Esophagus (tissue), 2 donors: ENCODE measurements around the gene MIAT. TPM values are rescaled to one million over a fixed set of nuclear protein-coding genes. Genes with fewer than 3 reads are reported as not detected.
A peak's percentile ranks its signal among the peaks of the same experiment; 100 is the strongest.

Experiments
- H3K27ac ChIP-seq, 2 donors: one replicate each; pipeline ENCODE4 v1.5.1; 2013; ENCODE audit warnings: low read depth in 2 of 2, mild to moderate bottlenecking in 2 of 2, inconsistent platforms in 1 of 2, low read length in 1 of 2, moderate library complexity in 1 of 2
- H3K27me3 ChIP-seq, 2 donors: one replicate each; pipeline ENCODE4 v1.6.1; 2013; ENCODE audit warnings: low read length in 2 of 2, control low read depth in 1 of 2, mild to moderate bottlenecking in 1 of 2; ENCODE audit not compliant: insufficient read depth in 2 of 2, control insufficient read depth in 1 of 2
- H3K36me3 ChIP-seq, 2 donors: one replicate each; pipeline ENCODE4 v1.6.1; 2013; ENCODE audit warnings: low read length in 1 of 2; ENCODE audit not compliant: control insufficient read depth in 2 of 2, insufficient read depth in 2 of 2
- H3K4me1 ChIP-seq, 2 donors: one replicate each; pipeline ENCODE4 v1.6.1; 2013; ENCODE audit warnings: low read length in 1 of 2; ENCODE audit not compliant: control insufficient read depth in 2 of 2, insufficient read depth in 2 of 2
- H3K4me3 ChIP-seq, 2 donors: one replicate each; pipeline ENCODE4 v1.5.1; 2013; ENCODE audit warnings: low read length in 2 of 2, mild to moderate bottlenecking in 2 of 2, low read depth in 1 of 2, moderate library complexity in 1 of 2
- H3K9me3 ChIP-seq, 2 donors: one replicate each; pipeline ENCODE4 v1.6.1; 2013; ENCODE audit warnings: mild to moderate bottlenecking in 2 of 2, low read depth in 1 of 2, low read length in 1 of 2, moderate library complexity in 1 of 2; ENCODE audit not compliant: control insufficient read depth in 2 of 2, insufficient read depth in 1 of 2
- WGBS, 2 donors: extraction: QIAGEN DNeasy Blood & Tissue Kit; methylation state at CpG; one replicate each; pipeline ENCODE4 v1.1.7; 2013; 5-methylcytosine and 5-hydroxymethylcytosine counted together
- polyA plus RNA-seq, 2 donors: library from polyadenylated mRNA; stranded (reverse); fragments of 200-250 nt; gene quantifications; one replicate each; pipeline ENCODE4 v1.2.3, GENCODE V29; 2013
- donor health status: healthy with polysubstance abuse.
- donor health status: Bipolar disorder and iron deficiency.

The MIAT gene
- polyA plus RNA-seq, 2 donors, result 0.49 to 0.55 TPM

- no peaks in the 10 kb centered on the region for H3K27me3 ChIP-seq
- 78 to 81% methylated on average over 7 to 11 of the region's 11 CpGs for WGBS, 2 donors
- no peak overlapping the region for H3K4me3 ChIP-seq
- H3K36me3 ChIP-seq, result no peaks in the 10 kb centered on the region
- no peaks in the 10 kb centered on the region for H3K9me3 ChIP-seq
- no peak overlapping the region for H3K27ac ChIP-seq
- no peaks in the 10 kb centered on the region for H3K4me1 ChIP-seq
Measured at GRCh38 chr22:26615830-26616435, 41.5 kb upstream of the MIAT start.

GRCh38 chr22:26616650-26617049 is 40.7 kb upstream of the MIAT start:
- H3K4me3 ChIP-seq, result no peak overlapping the region
- no peaks in the 10 kb centered on the region for H3K9me3 ChIP-seq
- H3K4me1 ChIP-seq, result no peaks in the 10 kb centered on the region
- H3K36me3 ChIP-seq, result no peaks in the 10 kb centered on the region
- no peaks in the 10 kb centered on the region for H3K27me3 ChIP-seq
- 64 to 77% methylated on average over 2 of the region's 2 CpGs for WGBS, 2 donors
- H3K27ac ChIP-seq, result no peak overlapping the region

- 66 to 75% methylated on average over 7 of the region's 7 CpGs for WGBS, 2 donors
- Histone ChIP-seq H3K9me3 (no peaks in the 10 kb centered on the region), H3K4me3 (no peak within 1 kb of the TSS), H3K27me3 (no peaks in the 10 kb centered on the region), H3K27ac (peak within 1 kb of the TSS in 1 of 2 donors; percentile 49), H3K36me3 (no peaks in the 10 kb centered on the region), H3K4me1 (no peaks in the 10 kb centered on the region)
Measured at GRCh38 chr22:26617271-26618199, 39.9 kb upstream of the MIAT start, which contains the start of gene CRYBB1. Gene CRYBB1, minus strand, starts transcription at chr22:26618027. Its CDS starts 1,708 bp downstream, at chr22:26616319.

- H3K4me3 ChIP-seq, result no peak overlapping the region
- H3K4me1 ChIP-seq, result no peaks in the 10 kb centered on the region
- 86 to 90% methylated on average over 8 of the region's 8 CpGs for WGBS, 2 donors
- no peaks in the 10 kb centered on the region for H3K27me3 ChIP-seq
- H3K27ac ChIP-seq, result no peak overlapping the region
- no peaks in the 10 kb centered on the region for H3K36me3 ChIP-seq
- H3K9me3 ChIP-seq, result no peaks in the 10 kb centered on the region
Measured at GRCh38 chr22:26618455-26618854, 38.9 kb upstream of the MIAT start.

- Histone ChIP-seq H3K4me3 (no peak overlapping the region), H3K27me3 (no peaks in the 10 kb centered on the region), H3K36me3 (no peaks in the 10 kb centered on the region), H3K9me3 (no peaks in the 10 kb centered on the region), H3K4me1 (no peaks in the 10 kb centered on the region), H3K27ac (no peak overlapping the region)
- WGBS, 2 donors, result 42 to 64% methylated on average over 6 of the region's 6 CpGs
Measured at GRCh38 chr22:26619510-26619909, 37.9 kb upstream of the MIAT start.

GRCh38 chr22:26620197-26620596 is 37.2 kb upstream of the MIAT start:
- 88 to 99% methylated on average over 2 of the region's 2 CpGs for WGBS, 2 donors
- Histone ChIP-seq H3K27ac (no peak overlapping the region), H3K27me3 (no peaks in the 10 kb centered on the region)

GRCh38 chr22:26621663-26622062 is 35.7 kb upstream of the MIAT start, which contains the start of gene CRYBA4:
Gene CRYBA4, plus strand, starts transcription at chr22:26621963. Its CDS starts 634 bp downstream, at chr22:26622597.
- Histone ChIP-seq H3K4me3 (no peak within 1 kb of the TSS), H3K36me3 (no peaks in the 10 kb centered on the region), H3K9me3 (no peaks in the 10 kb centered on the region), H3K27ac (no peak within 1 kb of the TSS), H3K4me1 (no peaks in the 10 kb centered on the region), H3K27me3 (no peaks in the 10 kb centered on the region)
- WGBS, 2 donors, result 76 to 84% methylated on average over 7 of the region's 7 CpGs

More at GRCh38 chr22:26620197-26620596, 37.2 kb upstream of the MIAT start:
- no peak overlapping the region for H3K4me3 ChIP-seq
- H3K36me3 ChIP-seq, result no peaks in the 10 kb centered on the region
- H3K4me1 ChIP-seq, result no peaks in the 10 kb centered on the region
- no peaks in the 10 kb centered on the region for H3K9me3 ChIP-seq

- Histone ChIP-seq H3K36me3 (no peaks in the 10 kb centered on the region), H3K27ac (no peak overlapping the region), H3K4me3 (no peak overlapping the region), H3K27me3 (no peaks in the 10 kb centered on the region), H3K9me3 (peaks cover 0 to 4% of the 10 kb centered on the region in 2 donors), H3K4me1 (no peaks in the 10 kb centered on the region)
- 91 to 92% methylated on average over 1 of the region's 1 CpG for WGBS, 2 donors
Measured at GRCh38 chr22:26623984-26624383, 33.4 kb upstream of the MIAT start.

- Histone ChIP-seq H3K27ac (no peak overlapping the region), H3K9me3 (peaks cover 0 to 4% of the 10 kb centered on the region in 2 donors), H3K4me1 (no peaks in the 10 kb centered on the region), H3K36me3 (no peaks in the 10 kb centered on the region), H3K27me3 (no peaks in the 10 kb centered on the region), H3K4me3 (no peak overlapping the region)
- WGBS, 2 donors, result 81 to 82% methylated on average over 12 of the region's 12 CpGs
Measured at GRCh38 chr22:26624803-26625202, 32.6 kb upstream of the MIAT start.
